Measurements from ENCODE around the gene ADAM8.
"Not testable (repeated sequence)": the region's sequence is repeated elsewhere in the genome, so short reads cannot be mapped to it uniquely, and the experiment has no call there.

Gene ADAM8

GRCh38 chr10:133229265-133230043 is 47.2 kb downstream of the ADAM8 start:
- DNase-seq, result no peak

- DNase-seq, result no peak
Measured at GRCh38 chr10:133227256-133227655, 49.4 kb downstream of the ADAM8 start.

GRCh38 chr10:133226251-133226808 is 50.3 kb downstream of the ADAM8 start:
- no peak for DNase-seq

GRCh38 chr10:133225707-133226191 is 50.9 kb downstream of the ADAM8 start:
- no peak for DNase-seq

DNA sequence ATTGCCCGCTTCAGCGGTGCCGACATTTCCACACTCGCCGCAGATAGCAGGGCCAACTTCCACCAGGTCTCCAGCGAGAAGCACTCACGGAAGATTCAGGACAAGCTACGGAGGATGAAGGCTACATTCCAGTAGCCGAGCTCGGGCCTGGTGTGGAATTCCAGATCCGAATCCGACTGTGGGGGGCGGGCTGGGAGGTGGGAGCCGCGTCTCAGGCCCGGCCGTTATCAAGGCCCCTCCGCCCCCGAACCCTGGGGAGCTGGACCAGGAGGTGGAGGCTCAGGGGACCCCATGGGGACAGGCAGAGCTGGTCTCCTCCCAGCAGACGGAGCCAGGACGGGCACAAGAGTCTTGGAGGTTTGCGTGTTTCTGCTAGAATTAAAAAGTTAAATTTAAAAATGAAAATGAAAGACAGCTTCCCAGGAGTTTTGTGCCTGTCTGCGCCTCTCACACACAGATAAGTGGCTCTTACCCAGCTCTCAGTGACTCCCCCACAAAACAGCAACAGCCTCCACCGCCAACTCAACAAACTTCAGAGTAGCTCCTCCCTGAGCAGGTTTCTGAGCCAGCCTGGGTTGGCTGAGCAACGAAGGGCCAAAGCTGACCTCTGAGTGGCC is 51.8 kb downstream of the ADAM8 start:
- DNase-seq, result no peak

- no peak for DNase-seq
Measured at GRCh38 chr10:133224076-133224475, 52.6 kb downstream of the ADAM8 start.

DNA sequence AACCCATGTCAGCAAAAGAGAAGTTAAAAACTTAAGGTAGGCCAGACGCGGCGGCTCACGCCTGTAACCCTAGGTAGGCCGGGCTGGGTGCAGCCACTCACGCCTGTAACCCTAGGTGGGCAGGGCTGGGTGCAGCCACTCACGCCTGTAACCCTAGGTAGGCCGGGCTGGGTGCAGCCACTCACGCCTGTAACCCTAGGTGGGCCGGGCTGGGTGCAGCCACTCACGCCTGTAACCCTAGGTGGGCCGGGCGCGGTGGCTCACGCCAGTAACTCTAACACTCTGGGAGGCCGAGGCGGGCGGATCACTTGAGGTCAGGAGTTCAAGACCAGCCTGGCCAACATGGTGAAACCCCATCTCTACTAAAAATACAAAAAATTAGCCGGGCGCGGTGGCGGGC is 54.9 kb downstream of the ADAM8 start:
- not testable (repeated sequence) for DNase-seq

- no peak for DNase-seq
Measured at GRCh38 chr10:133221331-133221730, 55.3 kb downstream of the ADAM8 start.

DNA sequence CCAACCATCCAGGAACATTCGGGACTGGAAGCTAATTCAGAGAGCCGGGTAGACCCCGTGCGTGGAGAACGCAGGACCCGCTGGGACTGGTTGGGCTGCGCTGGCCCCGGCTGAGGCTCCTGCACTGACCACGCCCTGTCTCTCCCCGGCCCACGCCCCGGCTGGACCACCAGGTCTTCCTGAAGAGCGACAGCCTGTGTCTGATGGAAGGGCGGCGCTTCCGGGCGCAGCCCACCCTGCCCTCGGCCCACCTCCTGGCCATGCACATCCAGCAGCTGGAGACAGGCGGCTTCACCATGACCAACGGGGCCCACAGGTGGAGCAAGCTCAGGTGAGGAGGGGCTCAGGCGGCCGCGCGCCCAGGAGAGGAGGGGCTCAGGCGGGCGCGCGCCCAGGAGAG is 56.9 kb downstream of the ADAM8 start:
- no peak for DNase-seq

DNA sequence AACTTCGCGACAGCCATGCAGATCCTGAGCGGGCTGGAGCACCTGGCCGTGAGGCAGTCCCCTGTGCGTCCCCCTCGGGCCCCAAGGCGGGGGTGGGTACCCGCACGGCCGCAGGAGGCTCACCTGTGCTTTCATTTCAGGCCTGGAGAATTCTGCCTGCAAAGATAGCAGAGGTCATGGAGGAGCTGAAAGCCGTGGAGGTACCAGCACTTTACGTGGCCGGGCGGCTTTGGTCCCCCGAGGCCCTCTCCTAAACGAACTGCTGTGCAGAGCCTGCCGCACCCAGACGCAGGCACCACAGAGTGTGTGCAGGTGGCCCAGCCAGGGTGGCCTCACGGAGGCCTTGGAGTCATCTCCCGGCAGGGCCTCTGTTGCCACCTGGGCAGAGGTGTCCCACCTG is 57.8 kb downstream of the ADAM8 start:
- no peak for DNase-seq

DNA sequence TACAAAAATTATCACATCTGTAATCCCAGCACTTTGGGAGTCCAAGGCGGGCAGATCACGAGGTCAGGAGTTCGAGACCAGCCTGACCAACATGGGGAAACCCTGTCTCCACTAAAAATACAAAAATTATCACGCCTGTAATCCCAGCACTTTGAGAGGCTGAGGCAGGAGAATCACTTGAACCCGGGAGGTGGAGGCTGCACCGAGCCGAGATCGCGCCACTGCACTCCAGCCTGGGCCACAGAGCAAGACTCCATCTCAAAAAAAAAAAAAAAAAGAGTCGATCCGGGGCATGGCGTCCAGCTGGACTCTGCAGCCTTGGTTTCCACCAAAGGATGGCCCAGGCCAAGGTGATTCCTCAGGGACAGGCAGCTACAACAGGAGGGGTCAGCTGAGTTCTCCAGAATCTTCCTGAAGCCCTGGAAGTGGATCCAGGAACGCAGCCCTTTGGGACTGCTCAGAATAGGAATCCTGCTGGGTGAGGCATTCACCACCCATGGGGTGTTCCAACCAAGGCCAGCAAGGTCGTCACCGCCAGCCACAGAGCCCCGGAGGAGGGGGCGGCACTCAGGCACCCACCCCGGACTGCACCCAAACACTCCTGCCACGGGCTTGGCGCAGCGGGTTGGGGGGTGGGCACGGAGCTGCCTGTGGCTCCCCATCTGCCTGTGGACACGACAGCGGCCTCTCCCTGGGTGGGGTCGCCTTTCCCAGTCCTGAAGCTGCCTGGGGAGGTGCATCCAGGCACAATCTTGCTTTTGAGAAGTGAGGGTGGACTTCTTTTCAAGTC is 58.7 kb downstream of the ADAM8 start:
- no peak for DNase-seq

DNA sequence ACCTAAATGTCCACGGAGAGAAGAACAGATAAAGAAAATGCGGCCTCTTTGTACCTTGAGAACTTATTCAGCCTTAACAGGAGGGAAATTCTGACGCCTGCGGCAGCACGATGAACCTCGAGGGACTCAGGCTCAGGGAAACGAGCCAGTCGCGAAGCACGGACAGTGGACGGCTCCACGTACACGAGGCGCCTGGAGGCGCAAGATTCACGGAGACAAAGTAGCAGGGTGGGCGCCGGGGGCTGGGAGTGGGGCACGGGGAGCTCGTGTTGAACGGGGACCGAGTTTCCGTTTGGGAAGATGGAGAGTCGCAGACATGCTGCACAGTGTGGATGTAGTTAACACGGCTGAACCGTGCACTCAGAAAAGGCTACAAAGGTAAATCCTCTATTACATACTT is 59.9 kb downstream of the ADAM8 start:
- no peak for DNase-seq

GRCh38 chr10:133215586-133215985 is 61.1 kb downstream of the ADAM8 start:
- no peak for DNase-seq

DNA sequence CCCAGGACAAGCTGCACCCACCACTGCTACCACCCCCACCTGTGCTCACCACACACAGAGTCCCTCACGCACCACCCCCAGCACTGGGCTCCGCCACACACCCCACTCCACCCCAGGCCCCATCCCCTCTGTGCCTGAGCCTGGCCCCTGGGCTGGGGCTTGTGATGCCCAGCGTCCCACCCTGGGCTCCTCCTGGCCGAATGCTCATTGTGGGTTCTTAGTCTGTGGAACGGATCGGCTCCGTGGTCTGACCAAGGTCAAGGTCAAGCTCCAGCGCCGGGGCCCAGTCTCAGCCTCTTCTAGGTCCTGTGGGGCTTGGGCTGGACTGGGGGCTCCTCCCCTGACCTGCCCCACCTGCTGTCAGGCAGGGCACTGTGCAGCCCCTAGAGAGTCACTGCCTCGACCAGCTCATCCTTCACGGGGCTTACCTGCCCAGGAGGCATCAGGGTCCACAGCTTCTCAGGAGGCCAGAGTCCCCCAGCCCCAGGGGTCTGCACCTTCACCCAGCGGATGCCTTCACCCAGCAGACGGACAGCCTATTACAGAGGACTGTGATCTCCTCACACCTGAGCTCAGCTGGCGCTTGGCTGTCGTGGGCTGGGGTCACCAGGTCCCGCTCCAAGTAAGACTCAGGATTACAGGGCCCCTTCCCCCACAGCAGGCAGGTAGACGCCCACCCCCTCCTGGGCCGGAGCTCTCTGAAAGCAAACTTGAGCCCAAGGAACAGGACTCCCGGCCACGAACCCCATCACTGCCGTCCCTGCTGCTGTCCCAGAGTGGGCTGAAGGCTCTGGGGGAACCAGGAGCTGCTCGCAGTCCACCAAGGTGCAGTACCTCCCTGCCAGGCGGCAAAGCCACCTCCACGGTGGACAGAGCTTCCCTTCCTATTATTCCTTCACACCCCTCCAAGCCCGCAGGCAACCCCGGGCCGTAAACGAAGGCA is 61.9 kb downstream of the ADAM8 start:
- DNase-seq, result no peak

- DNase-seq, result no peak
Measured at GRCh38 chr10:133213641-133214467, 62.8 kb downstream of the ADAM8 start.

- DNase-seq, result no peak
Measured at GRCh38 chr10:133212853-133213494, 63.7 kb downstream of the ADAM8 start.

Measured in activated CD4-positive, CD25-positive, alpha-beta regulatory T cell treated with anti-CD3 and anti-CD28 coated beads, Interleukin-2, amount 50 U/mL, for 72 hours (primary cell).